ENCODE data around the gene TFDP2.

Gene TFDP2

DNA sequence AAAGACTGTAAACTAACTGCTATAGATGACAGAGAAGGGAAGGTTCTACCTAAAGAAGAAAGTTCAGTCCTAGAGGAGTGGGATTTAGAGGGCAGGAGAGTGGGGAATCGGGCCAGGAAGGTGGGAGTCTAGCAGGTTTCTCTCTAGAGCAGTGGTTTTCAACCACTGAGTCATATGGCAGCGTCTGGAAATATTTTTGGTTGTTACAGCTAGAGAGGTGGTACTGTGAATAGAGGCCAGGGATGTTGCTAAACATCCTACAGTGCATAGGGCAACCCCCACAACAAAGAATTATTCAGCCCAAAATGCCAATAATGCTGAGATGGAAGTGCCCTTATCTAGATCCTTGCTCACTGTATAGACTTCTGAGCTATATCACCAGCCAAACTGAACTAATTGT lies 244.2 kb downstream of the TFDP2 start:
- TF ChIP-seq, protein P1, sequence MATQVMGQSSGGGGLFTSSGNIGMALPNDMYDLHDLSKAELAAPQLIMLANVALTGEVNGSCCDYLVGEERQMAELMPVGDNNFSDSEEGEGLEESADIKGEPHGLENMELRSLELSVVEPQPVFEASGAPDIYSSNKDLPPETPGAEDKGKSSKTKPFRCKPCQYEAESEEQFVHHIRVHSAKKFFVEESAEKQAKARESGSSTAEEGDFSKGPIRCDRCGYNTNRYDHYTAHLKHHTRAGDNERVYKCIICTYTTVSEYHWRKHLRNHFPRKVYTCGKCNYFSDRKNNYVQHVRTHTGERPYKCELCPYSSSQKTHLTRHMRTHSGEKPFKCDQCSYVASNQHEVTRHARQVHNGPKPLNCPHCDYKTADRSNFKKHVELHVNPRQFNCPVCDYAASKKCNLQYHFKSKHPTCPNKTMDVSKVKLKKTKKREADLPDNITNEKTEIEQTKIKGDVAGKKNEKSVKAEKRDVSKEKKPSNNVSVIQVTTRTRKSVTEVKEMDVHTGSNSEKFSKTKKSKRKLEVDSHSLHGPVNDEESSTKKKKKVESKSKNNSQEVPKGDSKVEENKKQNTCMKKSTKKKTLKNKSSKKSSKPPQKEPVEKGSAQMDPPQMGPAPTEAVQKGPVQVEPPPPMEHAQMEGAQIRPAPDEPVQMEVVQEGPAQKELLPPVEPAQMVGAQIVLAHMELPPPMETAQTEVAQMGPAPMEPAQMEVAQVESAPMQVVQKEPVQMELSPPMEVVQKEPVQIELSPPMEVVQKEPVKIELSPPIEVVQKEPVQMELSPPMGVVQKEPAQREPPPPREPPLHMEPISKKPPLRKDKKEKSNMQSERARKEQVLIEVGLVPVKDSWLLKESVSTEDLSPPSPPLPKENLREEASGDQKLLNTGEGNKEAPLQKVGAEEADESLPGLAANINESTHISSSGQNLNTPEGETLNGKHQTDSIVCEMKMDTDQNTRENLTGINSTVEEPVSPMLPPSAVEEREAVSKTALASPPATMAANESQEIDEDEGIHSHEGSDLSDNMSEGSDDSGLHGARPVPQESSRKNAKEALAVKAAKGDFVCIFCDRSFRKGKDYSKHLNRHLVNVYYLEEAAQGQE (IDR thresholded peaks at IDR 0.05; ENCODE audit: low read depth), result no peak
- no peak for TF ChIP-seq EGR1 (IDR thresholded peaks at IDR 0.05)
- TF ChIP-seq EP300 (IDR thresholded peaks at IDR 0.05; ENCODE audit: borderline replicate concordance), result no peak
- TF ChIP-seq FOXM1 (IDR thresholded peaks at IDR 0.05; ENCODE audit: borderline replicate concordance, low read depth), result no peak

- no peak for TF ChIP-seq EGR1 (IDR thresholded peaks at IDR 0.05)
- TF ChIP-seq, protein P1 (IDR thresholded peaks at IDR 0.05; ENCODE audit: low read depth), result no peak
- no peak for TF ChIP-seq MAX (IDR thresholded peaks at IDR 0.05)
- no peak for TF ChIP-seq CREB1 (IDR thresholded peaks at IDR 0.05; ENCODE audit: low read depth)
- TF ChIP-seq NFIC (IDR thresholded peaks at IDR 0.05), result no peak
- no peak for TF ChIP-seq EP300 (IDR thresholded peaks at IDR 0.05; ENCODE audit: borderline replicate concordance)
- TF ChIP-seq YY1 (IDR thresholded peaks at IDR 0.05; ENCODE audit: low read depth), result no peak
- no peak for TF ChIP-seq FOXM1 (IDR thresholded peaks at IDR 0.05; ENCODE audit: borderline replicate concordance, low read depth)
- no peak for TF ChIP-seq TAF1 (IDR thresholded peaks at IDR 0.05; ENCODE audit: low read depth)
- TF ChIP-seq CEBPB (IDR thresholded peaks at IDR 0.05), result no peak
- no peak for TF ChIP-seq USF1 (IDR thresholded peaks at IDR 0.05)
- TF ChIP-seq RAD21 (IDR thresholded peaks at IDR 0.05; ENCODE audit: low read depth), result no peak
- no peak for TF ChIP-seq ZBTB7A (IDR thresholded peaks at IDR 0.05; ENCODE audit: low read depth)
- TF ChIP-seq TEAD4 (IDR thresholded peaks at IDR 0.05), result no peak
These were observed 245.1 kb downstream of the TFDP2 start for GRCh38 chr3:141904203-141904602.

- no peak for TF ChIP-seq EP300 (IDR thresholded peaks at IDR 0.05; ENCODE audit: borderline replicate concordance)
- no peak for TF ChIP-seq EGR1 (IDR thresholded peaks at IDR 0.05)
- TF ChIP-seq TCF12 (IDR thresholded peaks at IDR 0.05; ENCODE audit: low read depth), result no peak
- TF ChIP-seq, protein P1 (IDR thresholded peaks at IDR 0.05; ENCODE audit: low read depth), result no peak
- TF ChIP-seq NFIC (IDR thresholded peaks at IDR 0.05), result no peak
- TF ChIP-seq YY1 (IDR thresholded peaks at IDR 0.05; ENCODE audit: low read depth), result no peak
- no peak for TF ChIP-seq FOXM1 (IDR thresholded peaks at IDR 0.05; ENCODE audit: borderline replicate concordance, low read depth)
- TF ChIP-seq ZBTB7A (IDR thresholded peaks at IDR 0.05; ENCODE audit: low read depth), result no peak
- no peak for TF ChIP-seq RAD21 (IDR thresholded peaks at IDR 0.05; ENCODE audit: low read depth)
- TF ChIP-seq TEAD4 (IDR thresholded peaks at IDR 0.05), result no peak
- TF ChIP-seq CEBPB (IDR thresholded peaks at IDR 0.05), result no peak
- no peak for TF ChIP-seq MAX (IDR thresholded peaks at IDR 0.05)
- TF ChIP-seq TAF1 (IDR thresholded peaks at IDR 0.05; ENCODE audit: low read depth), result no peak
These were observed 247.4 kb downstream of the TFDP2 start for GRCh38 chr3:141901914-141902313.

DNA sequence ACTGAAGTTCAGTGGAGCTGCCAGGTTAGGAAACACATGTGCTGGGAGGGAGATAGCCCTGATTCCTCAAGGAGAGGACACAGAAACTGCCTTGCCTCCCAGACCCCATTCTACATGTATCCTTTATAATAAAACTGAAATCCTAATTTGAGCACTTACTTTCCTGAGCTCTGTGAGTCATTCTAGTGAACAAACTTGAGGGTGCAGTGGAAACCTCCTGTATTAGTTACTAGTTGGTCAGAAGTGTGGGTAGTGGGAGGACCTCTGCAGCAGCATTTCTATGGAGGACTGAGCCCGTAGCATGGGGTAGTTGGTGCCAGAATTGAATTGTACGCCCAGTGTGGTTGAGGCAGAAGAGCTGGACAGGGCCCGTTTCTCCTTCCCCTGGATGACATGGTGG lies 249.0 kb downstream of the TFDP2 start:
- TF ChIP-seq TEAD4 (IDR thresholded peaks at IDR 0.05) (no peak), TCF12 (IDR thresholded peaks at IDR 0.05; ENCODE audit: low read depth) (no peak), TAF1 (IDR thresholded peaks at IDR 0.05; ENCODE audit: low read depth) (no peak), USF1 (IDR thresholded peaks at IDR 0.05) (no peak), CEBPB (IDR thresholded peaks at IDR 0.05) (no peak), YY1 (IDR thresholded peaks at IDR 0.05; ENCODE audit: low read depth) (no peak)
- TF ChIP-seq, protein P1 (IDR thresholded peaks at IDR 0.05; ENCODE audit: low read depth), result no peak
